C4-2B (cell line): ENCODE data around the gene ARL17B.
"Not testable (repeated sequence)": the region's sequence is repeated elsewhere in the genome, so short reads cannot be mapped to it uniquely, and the experiment has no call there.

Experiments
- ZFX ChIP-seq: fragments of 450-650 bp; IDR thresholded peaks from 2 replicates; pipeline ENCODE4 v1.6.1; 2017
- TF ChIP-seq, protein P1 (sequence below): fragments of 450-650 bp; conservative IDR thresholded peaks from 2 replicates; pipeline ENCODE4 v1.5.1; 2017; ENCODE audit warnings: mild to moderate bottlenecking

- TF ChIP-seq, protein P1, sequence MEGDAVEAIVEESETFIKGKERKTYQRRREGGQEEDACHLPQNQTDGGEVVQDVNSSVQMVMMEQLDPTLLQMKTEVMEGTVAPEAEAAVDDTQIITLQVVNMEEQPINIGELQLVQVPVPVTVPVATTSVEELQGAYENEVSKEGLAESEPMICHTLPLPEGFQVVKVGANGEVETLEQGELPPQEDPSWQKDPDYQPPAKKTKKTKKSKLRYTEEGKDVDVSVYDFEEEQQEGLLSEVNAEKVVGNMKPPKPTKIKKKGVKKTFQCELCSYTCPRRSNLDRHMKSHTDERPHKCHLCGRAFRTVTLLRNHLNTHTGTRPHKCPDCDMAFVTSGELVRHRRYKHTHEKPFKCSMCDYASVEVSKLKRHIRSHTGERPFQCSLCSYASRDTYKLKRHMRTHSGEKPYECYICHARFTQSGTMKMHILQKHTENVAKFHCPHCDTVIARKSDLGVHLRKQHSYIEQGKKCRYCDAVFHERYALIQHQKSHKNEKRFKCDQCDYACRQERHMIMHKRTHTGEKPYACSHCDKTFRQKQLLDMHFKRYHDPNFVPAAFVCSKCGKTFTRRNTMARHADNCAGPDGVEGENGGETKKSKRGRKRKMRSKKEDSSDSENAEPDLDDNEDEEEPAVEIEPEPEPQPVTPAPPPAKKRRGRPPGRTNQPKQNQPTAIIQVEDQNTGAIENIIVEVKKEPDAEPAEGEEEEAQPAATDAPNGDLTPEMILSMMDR = not testable (repeated sequence)
- not testable (repeated sequence) for TF ChIP-seq ZFX
Measured at GRCh38 chr17:46294831-46295230, 66.7 kb downstream of the ARL17B start, which contains the start of gene LRRC37A.
